GM12865 (cell line): ENCODE measurements around the gene NUMB.

ENCODE experiments used
- DNase-seq: peaks from one replicate; pipeline ENCODE4 v3.0.0; 2010; ENCODE audit warnings: low read depth
- H3K4me3 ChIP-seq: 2 replicates; pipeline ENCODE4 v1.5.1; 2011; ENCODE audit warnings: mild to moderate bottlenecking, low read depth, low read length, control low read depth
- CTCF ChIP-seq: IDR thresholded peaks from 2 replicates; pipeline ENCODE4 v1.5.1; 2011; ENCODE audit warnings: low read length, control low read depth, low read depth, inconsistent platforms; ENCODE audit not compliant: insufficient read depth; ENCODE audit errors: missing control alignments

The NUMB gene

DNA sequence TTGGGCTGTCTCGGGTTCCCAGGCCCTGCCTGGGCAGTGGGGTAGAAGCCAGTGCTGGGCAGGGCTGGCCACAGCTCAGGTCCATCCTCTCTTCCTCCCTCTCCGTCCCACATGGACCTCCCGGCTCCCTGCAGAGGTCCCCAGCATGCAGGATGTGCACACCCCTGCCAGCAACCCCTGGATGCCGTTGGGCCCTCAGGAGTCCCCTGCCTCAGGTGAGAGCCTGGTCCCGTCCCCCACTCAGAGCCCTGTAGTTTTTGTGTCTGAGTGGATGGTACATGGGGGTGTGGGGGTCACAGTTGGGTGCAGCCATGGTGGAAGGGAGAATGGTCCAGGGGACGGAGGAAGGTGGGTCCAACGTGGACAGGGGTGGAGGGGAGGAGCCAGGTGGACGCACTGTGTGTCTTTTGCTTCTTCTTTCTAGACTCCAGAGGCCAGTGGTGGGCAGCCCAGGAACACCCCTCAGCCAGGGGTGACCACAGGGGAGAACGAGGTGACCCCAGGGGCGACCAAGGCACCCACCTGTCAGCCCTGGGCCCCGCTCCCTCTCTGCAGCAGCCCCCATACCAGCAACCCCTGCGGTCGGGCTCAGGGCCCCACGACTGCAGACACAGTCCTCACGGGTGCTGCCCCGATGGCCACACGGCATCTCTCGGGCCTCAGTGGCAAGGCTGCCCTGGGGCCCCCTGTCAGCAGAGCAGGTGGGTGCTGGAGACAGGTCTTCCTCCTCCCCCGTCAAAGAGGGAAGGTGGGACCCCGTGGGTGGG, 199.3 kb downstream of the NUMB start:
- H3K4me3 ChIP-seq = no peak overlapping the region
- DNase-seq = no peak
- TF ChIP-seq CTCF = no peak

- no peak for DNase-seq
- no peak overlapping the region for H3K4me3 ChIP-seq
- no peak for TF ChIP-seq CTCF
Observed at GRCh38 chr14:73258076-73258475, 200.3 kb downstream of the NUMB start.

- no peak overlapping the region for H3K4me3 ChIP-seq
- no peak for TF ChIP-seq CTCF
- no peak for DNase-seq
Observed at GRCh38 chr14:73255693-73256225, 202.6 kb downstream of the NUMB start.

- TF ChIP-seq CTCF = no peak
- no peak for DNase-seq
- H3K4me3 ChIP-seq = no peak overlapping the region
Observed at GRCh38 chr14:73255005-73255400, 203.3 kb downstream of the NUMB start.

- DNase-seq = no peak
- no peak for TF ChIP-seq CTCF
- H3K4me3 ChIP-seq = no peak overlapping the region
Observed at GRCh38 chr14:73254247-73255004, 203.9 kb downstream of the NUMB start.

GRCh38 chr14:73253721-73254120, 204.6 kb downstream of the NUMB start:
- TF ChIP-seq CTCF = no peak
- H3K4me3 ChIP-seq = no peak overlapping the region
- DNase-seq = no peak
